AG04450 (cell line): ENCODE data around the gene TGFA. TPM values are rescaled to one million over a fixed set of nuclear protein-coding genes. Genes with fewer than 3 reads are reported as not detected.

ENCODE experiments used
- CTCF ChIA-PET: fragments of 300-600, 350-600 bp; formaldehyde crosslinking; extraction: SDS; loops from one replicate; lab custom pipeline; 2022; ENCODE audit warnings: antibody characterized with exemption, inconsistent platforms; lab: Charles Lee
- POLR2A ChIA-PET: fragments of 350-600 bp; formaldehyde crosslinking; extraction: SDS; loops from one replicate; lab custom pipeline; 2021; ENCODE audit warnings: antibody characterized with exemption, inconsistent platforms; lab: Yijun Ruan, JAX
- DNase-seq: peaks from one replicate; pipeline ENCODE4 v3.0.0-alpha.2; 2011; ENCODE audit warnings: low read depth, low spot score
- H3K27ac ChIP-seq: one replicate; pipeline ENCODE4 v1.5.1; 2012; ENCODE audit warnings: low read depth, low read length, control low read depth
- H3K27me3 ChIP-seq: one replicate; pipeline ENCODE4 v1.6.0; 2012; ENCODE audit warnings: low read length; ENCODE audit not compliant: control insufficient read depth, insufficient read depth
- H3K4me3 ChIP-seq: 2 replicates; pipeline ENCODE4 v1.5.1; 2011; ENCODE audit warnings: mild to moderate bottlenecking, low read depth, low read length, control low read depth
- H3K9me3 ChIP-seq: 2 replicates; pipeline ENCODE4 v1.5.1; 2012; ENCODE audit warnings: low read length; ENCODE audit not compliant: control insufficient read depth, insufficient read depth
- CTCF ChIP-seq: IDR thresholded peaks from 2 replicates; pipeline ENCODE4 v1.5.1; 2011; ENCODE audit warnings: low read depth, low read length, control low read depth, inconsistent platforms
- polyA plus RNA-seq: library from polyadenylated mRNA; depleted of rRNA; stranded (reverse); fragments of >200 nt; gene quantifications from 2 replicates; pipeline ENCODE4 v1.2.3, GENCODE V29; 2011

The TGFA gene
- polyA plus RNA-seq, 1 experiment = not detected

DNA sequence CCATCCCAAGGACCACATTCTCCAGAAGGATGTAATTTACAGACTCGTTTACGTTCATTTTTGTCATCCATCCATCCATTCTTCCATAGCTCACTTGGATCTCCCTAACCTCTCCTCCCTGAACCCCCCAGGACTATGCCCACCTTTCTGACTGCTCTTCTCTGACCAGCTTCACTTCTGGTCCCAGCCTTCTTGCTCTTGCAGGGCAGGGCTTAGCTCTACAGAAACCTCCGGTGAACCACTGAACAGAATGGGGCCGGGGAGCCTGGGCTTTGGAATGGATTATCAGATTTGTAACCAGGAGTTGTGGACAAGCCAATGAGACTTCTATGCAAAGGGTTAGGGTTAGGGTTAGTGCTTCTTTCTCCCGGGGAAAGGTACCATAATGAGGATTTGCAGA, 95.0 kb downstream of the TGFA start:
- Histone ChIP-seq H3K9me3 (no peaks in the 10 kb centered on the region), H3K4me3 (no peak overlapping the region), H3K27ac (no peak overlapping the region), H3K27me3 (peaks cover 6% of the 10 kb centered on the region)
- POLR2A ChIA-PET = no interaction called here
- no peak for DNase-seq
- CTCF ChIA-PET = no interaction called here
- no peak for TF ChIP-seq CTCF

- ChIA-PET POLR2A (no interaction called here), CTCF (no interaction called here)
- peaks cover 8% of the 10 kb centered on the region for H3K27me3 ChIP-seq
Measured at GRCh38 chr2:70456585-70457495, 96.8 kb downstream of the TGFA start.

DNA sequence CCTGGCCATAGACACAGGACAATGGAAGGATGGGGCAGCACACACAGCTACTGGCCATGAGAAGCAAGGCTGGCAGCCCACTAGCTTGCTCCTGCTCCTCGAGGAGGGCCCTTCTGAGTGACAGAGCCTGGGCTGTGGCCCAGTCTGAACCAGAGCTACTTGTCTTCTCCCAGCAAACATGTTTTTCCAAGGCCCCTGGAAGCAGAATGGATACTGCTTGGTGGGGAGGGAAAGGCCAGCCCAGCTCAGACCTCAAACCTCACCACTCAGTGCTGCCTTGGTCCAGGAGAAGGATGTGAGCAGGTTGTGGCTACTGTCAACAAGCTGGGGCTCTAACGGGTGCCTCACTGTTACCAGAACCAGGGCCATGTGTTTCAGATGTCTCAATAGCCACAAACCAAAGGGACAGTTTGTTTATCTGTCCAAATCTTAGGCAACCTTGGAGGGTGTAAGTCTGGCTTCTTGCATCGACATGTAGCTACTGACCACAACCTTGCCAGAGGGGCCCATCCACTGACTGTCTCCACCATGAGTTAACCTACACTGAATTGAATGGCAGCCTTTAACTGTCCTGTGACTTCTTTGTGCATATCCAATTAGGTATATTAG, 98.6 kb downstream of the TGFA start:
- Histone ChIP-seq H3K27me3 (peaks cover 8% of the 10 kb centered on the region), H3K4me3 (no peak overlapping the region), H3K9me3 (no peaks in the 10 kb centered on the region), H3K27ac (no peak overlapping the region)
- POLR2A ChIA-PET = no interaction called here
- CTCF ChIA-PET = no interaction called here
- TF ChIP-seq CTCF = no peak
- no peak for DNase-seq

More at GRCh38 chr2:70456585-70457495, 96.8 kb downstream of the TGFA start:
- TF ChIP-seq CTCF = no peak
- Histone ChIP-seq H3K27ac (no peak overlapping the region), H3K4me3 (no peak overlapping the region), H3K9me3 (no peaks in the 10 kb centered on the region)
- DNase-seq = no peak

GRCh38 chr2:70450641-70451250, 102.9 kb downstream of the TGFA start:
- H3K4me3 ChIP-seq = no peak overlapping the region
- CTCF ChIA-PET = no interaction called here
- no peak for DNase-seq
- POLR2A ChIA-PET = no interaction called here
- no peak for TF ChIP-seq CTCF
- H3K27me3 ChIP-seq = peaks cover 5% of the 10 kb centered on the region
- no peaks in the 10 kb centered on the region for H3K9me3 ChIP-seq
- no peak overlapping the region for H3K27ac ChIP-seq

GRCh38 chr2:70448041-70448440, 105.6 kb downstream of the TGFA start:
- DNase-seq = no peak
- no peak for TF ChIP-seq CTCF
- Histone ChIP-seq H3K4me3 (no peak overlapping the region), H3K9me3 (no peaks in the 10 kb centered on the region), H3K27ac (no peak overlapping the region), H3K27me3 (peaks cover 5% of the 10 kb centered on the region)
- POLR2A ChIA-PET = no interaction called here
- CTCF ChIA-PET = no interaction called here
